Myocyte (in vitro differentiated cells): Measurements from ENCODE around the gene USP47. TPM values are rescaled to one million over a fixed set of nuclear protein-coding genes. Genes with fewer than 3 reads are reported as not detected.

ENCODE experiments used
- DNase-seq: peaks from one replicate; pipeline ENCODE4 v3.0.0-alpha.2; 2012; ENCODE audit warnings: low read depth
- total RNA-seq: library from RNA; depleted of rRNA; stranded (reverse); fragments of >200 nt; gene quantifications from 2 replicates; pipeline ENCODE4 v1.2.3, GENCODE V29; 2014

USP47 gene
- total RNA-seq, 1 donor from 2014 or later: 75.4 TPM

DNA sequence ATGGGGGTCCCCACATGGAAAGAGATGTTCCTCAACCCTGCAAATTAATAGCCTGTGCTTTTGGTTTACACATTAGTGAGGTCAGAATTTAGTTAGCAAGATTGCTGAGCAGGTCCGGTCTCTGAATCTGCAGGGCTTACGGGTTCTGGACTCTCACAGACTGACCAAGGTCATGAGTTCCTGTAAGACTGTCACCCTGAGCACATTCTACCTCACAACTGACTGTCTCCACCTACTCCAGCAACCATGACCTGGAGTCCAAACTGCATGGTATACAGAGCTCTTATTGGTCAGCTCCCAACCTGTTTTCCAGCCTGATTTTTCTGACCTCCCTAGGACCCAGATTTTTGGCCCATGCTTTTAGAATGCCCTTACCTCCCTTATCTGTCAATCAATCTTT lies 138.4 kb downstream of the USP47 start:
- no peak for DNase-seq

DNA sequence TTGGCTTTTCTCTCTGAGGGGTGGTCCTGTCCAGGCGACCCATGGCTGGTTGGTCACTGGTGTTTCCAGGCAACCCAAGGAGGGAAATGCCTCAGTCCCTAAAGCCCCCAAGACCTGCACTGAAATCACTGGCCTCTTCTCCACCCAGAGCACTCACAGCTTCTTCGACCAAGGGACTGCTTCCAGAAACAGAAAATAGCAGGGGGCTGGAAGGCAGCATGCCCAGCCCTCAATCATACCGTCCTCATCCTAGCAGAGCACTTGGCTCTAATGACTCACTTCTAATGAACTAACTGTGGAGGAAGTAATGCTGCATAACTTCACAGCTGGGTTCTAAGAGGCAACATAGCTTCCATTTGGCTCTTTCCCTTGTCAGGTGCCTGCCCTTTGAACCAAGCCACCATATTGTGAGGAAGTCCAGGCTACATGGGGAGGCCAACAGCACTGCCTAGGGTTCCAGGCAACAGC lies 139.1 kb downstream of the USP47 start:
- DNase-seq: no peak

DNA sequence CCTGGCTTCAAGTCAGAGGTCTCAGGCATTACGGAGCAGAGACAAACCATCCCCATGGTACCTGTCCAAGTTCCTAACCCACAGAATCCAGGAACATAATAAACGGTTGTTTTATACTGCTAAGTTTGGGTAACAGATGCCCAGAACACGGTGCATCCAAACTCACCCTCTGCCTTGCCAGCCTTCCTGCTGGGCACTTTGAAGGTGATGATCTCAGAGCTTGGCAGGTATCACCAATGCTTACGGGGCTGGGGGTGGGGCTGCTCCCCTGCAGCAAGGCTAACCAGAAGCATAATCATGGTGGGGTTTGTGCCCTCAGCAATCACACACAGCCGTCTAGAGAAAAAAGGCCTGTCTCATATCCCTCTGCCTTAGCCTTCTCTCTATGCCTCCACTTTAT lies 139.6 kb downstream of the USP47 start:
- no peak for DNase-seq

DNA sequence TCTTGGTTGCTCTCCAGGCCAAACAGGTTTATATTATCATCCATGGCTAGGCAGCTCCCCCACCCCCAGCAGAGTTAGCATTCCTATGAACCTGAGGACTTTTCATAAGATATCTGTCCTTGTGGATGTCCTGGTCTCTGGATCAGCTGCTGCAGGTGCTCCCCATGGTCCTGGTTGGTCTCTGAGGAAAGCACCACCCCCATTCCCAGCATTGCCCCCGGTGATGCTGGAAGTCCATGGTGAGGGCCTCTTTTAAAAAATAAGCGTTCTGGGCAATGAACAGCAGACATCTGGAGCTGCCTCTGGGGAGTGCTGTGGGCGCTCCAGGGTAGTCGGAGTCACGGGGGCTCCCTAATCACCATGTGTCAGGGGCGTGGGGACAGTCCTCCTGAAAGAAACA lies 140.1 kb downstream of the USP47 start:
- no peak for DNase-seq

DNA sequence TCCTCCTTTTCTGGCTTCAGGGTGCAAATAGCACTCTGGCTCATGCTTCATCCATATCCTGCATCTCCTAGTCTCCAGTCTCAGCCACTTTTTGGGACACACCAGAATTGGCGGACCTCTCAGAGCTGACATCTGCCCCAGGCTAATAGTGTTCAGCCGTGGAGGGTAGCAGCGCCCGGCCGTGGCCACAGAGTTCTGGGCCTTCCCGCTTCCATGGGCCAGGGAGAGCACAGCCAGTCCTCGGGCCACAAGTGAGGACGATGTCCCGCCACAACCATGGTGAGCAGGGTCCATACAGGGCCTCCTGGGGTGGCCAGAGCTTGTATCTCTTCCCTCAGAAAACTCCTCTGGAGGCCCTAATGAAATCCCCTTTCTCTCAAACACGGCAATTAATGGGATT lies 140.7 kb downstream of the USP47 start:
- DNase-seq: no peak

DNA sequence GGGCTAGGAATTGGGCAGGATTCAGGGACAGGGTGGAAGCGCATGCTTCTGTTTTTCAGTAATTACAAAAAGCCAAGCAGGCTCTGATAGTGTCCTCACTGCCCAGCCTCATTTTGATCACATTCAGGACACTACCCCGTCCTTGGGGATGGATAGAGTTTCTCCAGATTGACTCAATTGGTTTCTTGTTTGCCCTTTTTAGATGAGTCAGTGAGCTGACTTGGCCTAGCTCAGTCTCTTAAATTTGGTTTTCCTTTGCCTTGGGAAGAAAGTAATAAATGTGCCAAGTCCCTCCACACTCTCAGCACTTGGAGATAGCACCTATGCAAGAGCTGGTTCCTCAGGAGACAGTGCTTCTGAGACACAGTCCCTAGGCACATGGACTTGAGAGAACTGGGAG lies 141.2 kb downstream of the USP47 start:
- peak; percentile 47 for DNase-seq

DNA sequence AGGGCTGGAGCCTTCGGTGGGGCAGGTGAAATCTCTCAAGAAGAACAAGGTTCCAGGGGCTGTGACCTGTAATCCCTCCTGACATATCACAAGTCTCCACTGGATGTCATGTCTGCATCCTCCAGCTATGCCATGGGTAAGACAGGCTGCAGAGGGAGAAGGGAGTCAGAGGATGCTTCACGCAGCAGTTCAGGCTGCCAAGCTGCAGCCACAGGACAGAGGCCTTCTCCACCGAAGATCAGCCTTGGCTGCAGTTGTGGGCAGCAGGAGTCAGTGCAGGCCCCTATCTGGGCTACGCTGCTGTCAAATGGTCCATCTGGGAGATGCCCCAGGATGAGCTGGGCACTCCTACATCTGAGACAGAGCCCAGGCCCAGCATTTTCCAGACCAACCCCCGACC lies 141.7 kb downstream of the USP47 start:
- no peak for DNase-seq

DNA sequence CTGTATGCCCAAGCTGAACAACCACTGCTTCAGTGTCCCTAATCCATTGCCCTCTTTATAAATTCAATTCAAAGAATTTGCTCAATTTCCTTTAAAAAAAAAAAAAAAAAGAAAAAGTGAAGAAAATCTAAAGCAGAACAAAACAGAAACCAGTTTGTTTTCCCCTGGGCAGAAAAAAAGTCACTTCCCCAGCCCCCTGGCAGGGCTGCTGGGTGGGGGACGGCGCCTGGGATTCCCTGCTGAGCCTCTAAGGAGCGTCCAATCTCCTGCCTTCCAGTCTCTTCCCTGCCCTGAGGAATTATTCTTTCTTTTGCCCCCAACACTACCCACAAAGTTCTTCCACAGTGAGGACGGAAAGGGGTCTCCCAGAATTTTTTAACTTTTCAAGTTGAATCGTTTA lies 142.8 kb downstream of the USP47 start:
- no peak for DNase-seq

DNA sequence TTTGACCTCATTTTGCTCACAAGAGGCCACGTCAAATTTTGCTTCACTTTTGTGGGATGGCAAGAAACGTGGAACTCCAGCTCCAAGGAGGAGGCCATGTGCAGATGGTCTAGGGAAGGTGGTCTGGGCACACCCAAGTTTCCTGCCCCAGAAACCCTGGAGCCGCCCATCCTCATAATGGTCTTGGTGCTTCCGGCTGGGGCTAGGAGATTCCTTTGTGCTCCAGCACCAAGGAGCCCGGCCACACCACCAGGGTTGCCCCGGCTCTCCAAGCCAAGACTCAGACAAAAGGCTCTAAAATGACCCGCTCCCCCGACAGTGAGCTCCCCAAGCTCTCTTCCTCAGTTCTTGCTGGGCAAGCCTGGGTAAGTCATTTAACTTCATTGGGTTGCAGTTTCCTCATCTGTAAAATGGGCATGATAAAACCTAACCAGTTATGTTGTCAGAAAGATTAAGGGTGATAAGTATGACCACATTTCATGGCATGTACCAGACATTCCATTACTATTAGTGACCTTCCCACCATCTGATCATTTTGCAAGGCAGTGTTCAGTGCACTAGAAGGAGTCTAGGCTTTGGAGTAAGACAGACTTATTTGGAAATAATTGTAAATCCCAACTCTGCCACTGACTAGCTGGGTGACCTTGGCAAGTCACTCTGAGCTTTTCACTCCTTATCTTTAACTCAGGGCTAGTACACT lies 143.4 kb downstream of the USP47 start:
- DNase-seq: no peak

DNA sequence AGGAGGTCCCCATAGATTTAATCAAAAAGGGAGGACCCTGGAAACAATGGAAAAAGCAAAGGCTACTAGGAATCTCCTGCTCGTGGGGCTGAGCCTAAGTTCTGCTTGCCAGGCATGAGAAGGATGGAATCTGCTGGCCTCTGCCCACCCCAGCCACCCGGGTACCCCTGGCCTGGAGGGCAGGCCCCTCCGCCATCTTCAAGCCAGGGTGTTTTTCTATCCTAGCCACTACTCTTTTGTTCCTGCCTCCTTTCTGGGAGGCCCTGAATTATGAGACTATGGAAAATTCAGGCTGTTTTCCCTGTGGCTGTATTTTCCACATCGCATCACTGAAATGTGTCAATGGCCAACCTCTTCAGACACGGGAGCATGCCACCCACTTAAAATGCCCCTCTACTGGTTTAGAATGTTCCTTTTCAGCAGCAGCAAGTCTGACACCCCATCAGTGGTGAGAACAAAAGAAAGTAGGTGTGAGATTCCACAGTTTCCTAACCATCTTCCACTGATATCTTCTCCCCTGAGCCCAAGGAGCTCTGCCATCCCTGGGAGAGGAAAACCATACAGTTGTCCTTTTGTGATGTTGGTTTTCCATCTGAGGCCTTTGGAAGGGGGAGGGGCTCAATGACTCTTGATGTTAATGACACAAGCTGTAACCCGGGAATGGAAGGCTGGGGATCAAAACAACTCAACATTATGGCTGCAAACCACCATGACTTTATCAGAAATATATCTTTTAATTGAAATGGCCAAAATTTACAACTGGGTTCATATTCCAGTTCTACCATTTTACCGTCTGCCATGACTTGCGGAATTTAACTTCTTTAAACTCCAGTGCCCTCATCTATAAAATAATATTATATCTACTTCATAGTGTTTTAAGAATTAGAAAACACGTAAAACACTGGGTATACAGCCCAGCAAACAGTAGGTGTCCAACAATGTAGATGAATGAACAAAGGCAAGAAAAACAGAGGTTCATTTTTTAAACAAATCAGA lies 144.5 kb downstream of the USP47 start:
- no peak for DNase-seq

DNA sequence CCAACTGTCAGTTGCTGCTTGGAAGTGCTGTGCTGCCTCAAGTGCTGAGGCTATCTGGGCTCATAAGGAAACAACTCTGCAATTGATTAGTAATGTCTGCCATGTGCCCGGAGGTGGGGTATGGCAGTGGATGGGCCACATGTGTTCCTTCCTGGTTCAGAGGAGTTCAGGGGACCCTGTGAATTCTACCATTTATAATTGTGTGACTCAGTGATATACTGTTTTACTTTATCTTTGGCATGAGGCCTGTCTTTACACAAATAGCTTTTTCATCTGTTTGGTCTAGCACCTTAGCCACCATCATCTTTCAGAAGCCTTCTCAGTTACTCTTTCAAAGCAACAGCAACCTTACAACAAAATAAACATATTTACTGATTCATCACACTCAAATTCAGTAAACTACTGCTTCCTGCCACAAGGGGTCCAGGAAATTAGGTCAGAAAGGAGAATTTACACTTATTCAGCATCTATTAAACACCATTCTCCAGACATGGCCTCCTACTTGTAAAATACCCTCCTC lies 145.8 kb downstream of the USP47 start:
- DNase-seq: peak; percentile 41

DNA sequence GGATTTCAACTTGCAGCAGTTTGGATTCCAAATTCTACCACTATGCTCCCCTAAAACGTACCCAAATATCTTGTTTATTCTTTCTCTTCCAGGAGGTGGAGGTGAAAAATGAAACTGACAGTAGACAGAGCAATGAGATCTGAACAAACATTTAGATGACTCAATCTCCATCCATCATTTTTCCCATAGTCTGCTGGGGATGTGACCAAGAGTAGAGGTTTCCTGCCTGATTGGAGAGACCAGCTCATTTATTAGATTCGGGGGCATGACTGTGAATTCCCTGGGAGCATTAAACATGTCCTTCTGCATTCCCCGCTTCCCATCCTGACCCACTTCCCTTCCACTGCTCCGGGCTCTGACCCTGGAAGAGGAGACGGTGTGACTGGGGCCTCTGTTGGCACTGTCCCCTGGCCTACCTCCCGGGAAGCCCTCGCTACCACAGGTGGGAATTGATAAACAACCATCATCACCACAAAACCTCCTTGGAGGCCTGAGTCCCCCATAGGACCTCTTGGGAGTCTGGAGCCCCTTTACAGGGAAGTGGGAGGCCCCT lies 146.4 kb downstream of the USP47 start:
- no peak for DNase-seq

DNA sequence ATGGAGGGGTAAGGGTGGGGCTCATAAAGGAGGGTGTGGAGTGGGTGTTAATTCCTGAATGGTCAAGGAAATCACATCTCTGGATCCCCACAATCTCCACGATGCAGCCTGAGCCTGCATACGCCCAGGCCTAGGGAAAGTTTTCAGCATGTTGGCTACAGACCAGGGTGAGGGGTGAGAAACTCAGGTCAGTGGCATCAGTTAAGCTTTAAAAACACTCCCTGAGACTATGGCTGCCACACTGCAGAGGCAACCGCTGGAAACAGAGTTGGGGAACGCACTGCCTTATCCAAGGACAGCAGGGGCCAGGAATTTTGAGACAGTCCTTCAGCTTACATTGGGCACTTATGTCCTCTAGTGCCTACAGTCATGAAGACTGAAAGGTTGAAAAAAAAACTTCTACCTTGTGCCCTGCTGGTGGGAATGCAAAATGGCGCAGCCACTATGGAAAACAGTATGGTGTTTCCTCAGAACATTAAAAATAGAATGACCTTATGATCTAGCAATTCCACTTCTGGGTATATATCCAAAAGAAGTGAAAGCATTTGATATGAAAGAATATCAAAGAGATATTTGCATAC lies 147.0 kb downstream of the USP47 start:
- no peak for DNase-seq

DNA sequence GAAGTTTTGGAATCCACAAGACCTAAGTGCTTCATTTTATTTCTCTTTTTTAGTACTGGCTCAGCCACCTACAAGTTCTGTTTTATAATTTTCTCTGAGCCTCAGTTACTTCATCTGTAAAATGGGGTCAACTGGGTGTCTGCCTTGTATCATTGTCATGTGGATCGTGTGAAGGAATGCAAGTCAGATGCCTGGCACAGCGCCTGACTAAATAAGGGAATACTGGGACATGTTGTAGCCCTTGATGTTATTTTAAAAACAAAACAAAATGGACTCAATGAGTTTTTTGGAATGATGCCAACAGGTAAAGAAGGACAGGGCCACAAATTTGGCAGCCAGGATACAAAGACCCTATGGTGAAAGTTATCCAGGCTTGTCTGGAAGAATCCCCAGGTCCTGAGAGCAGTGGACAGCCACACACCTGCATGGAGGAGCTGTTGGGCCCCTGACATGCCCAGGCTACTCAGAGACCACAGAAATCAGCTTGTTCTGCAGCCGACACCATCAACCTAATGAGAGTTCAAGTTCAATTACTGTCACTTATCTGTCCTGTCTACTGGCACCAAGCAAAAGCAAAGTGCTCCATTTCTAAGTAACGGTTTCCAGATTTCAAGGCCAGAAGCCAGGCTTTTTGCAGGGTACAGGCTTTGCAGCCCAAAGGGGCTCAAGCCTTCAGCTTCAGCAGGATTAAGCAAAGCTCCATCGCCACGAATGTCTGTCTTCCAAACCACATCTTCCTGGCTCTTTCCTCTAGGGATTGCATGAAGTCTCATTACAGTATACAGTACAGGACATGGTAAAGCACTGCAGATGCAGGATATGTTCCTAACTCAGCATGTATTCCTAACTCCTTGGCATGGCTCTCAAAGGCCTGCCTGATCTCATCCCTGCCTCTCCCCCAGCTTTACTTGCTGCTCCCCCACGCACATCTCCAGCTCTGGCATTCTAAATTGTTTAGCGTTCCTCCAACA lies 148.3 kb downstream of the USP47 start:
- DNase-seq: no peak

DNA sequence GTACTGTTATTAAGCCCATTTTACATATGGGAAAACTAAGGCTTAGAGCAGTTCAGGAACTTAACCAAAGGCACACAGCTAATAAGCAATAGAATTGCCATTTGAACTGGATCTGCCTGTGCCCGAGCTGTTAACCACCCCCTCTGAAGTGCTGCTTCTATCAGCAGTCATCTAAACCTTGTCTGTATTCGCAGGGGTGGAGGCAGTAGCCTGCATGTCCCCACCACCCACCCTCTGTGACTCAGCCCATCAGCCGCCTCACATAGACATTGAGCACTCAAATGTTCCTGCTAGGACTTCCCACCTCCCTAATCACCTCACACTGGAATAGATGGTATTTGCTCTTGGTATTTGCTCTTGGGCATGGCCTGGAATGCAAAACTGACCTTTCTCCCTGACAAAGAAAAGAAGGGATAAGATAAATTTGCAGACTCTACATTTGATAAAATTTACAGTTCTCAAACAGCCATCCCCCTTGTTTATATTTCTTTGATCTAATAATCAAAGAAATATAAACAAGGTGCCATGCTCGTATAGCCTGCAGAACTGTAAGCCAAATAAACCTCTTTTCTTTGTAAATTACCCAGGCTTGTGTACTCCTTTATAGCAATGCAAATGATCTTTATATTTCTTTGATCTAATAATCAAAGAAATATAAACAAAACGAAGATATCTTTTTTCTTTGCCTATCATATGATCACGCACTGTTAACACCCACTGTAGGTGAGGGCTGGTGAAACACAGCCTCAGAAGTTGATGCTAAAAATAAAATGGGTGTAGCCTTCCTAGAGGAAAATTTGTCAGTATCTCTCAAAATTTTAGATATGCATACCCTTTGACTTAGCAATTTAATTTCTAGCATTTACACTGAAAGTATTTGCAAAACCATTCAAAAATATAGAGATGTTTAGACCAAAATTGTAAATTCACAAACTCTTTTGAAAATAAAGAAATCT lies 150.8 kb downstream of the USP47 start:
- DNase-seq: no peak

DNA sequence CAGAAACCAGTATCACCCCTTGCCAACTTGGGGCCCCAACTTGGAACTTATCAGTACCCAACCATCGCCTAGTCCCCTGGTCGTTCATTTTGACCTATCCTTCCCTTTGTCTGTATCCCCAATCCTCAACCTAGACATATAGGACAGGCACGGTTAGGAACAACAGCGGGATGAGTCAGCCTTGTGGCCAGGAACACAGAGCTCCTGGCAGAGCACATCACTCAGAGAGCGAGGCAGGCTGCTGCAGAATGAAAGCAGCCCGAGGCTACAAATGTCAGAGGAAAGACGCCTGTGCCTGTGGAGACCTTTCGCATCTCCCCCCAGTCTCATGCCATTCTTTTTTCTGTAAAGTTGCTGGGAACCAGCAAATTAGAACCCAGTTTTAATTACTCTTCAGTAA lies 152.1 kb downstream of the USP47 start:
- DNase-seq: peak; percentile 81

DNA sequence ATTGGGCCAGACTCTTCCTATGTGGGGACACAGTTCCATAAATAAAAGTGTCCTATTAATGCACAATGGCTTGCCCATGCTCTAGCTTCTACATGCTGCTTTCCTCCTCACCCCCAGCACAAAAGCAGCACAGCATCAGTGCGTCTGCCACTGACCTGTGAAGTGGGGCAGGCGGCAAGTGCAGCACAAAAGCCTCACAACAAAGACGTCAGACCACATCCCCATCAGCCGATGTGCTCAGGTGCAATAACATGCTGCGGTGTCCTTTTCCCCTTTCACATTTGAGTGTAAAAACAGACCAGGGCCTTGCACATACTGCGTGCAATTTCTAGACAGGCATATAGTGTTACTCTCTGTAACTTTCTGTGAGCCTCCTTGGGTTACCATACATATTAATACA lies 153.8 kb downstream of the USP47 start:
- DNase-seq: no peak

DNA sequence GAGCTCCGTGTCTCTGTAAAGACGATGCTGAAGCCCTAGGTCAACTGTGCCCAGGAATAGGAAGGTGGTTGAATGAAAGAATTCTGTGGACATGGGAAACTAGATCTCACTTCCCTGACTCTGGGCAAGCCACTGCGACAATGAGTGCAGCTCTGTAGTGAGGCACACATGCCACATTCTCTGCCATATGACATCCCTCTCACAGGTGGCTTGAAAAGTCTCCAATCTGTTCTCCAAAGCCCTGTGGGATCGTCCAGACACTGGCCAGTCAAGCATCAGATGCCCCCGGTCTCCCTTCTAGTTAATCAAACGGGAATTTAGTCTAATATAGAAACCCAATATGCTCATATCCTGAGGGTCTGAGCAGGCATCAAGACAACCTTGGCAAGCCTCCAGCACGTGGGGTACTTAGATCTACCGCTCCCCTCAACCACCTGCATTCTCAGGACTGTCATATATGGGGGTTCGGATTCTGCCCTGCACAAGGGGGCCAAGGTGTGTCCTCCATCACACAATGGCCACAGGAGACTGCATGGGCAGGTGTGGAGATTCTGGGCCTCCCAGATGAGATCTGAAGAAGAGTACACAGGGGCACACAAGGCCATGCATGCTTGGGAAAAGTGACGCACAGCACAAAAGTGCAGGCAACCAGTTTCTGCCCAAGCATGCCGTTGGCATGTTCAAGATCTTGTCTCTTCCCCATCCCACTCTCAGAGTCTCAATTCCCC lies 154.7 kb downstream of the USP47 start:
- DNase-seq: no peak

DNA sequence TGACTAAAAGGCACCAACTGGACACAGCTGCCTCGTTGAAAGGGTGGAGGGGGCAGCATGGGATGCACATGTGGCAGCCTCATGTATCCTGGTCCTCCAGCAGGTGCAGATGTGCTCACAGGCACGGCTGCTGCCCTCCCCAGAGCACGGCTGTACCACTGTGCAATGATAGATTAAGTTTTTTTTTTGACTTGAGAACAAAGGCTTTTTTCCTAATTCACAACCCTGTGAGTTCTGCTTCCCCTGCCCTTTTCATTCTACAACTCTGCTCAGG lies 155.2 kb downstream of the USP47 start:
- DNase-seq: no peak
